HG02870 (cell line): ENCODE measurements around the gene PROM1.

Source experiments
- ATAC-seq: cut with Tn5 transposase; IDR thresholded peaks from one replicate; pipeline ENCODE4 v1.9.1; 2021; ENCODE audit warnings: mild to moderate bottlenecking, moderate library complexity; ENCODE audit not compliant: unreplicated experiment

The PROM1 gene

DNA sequence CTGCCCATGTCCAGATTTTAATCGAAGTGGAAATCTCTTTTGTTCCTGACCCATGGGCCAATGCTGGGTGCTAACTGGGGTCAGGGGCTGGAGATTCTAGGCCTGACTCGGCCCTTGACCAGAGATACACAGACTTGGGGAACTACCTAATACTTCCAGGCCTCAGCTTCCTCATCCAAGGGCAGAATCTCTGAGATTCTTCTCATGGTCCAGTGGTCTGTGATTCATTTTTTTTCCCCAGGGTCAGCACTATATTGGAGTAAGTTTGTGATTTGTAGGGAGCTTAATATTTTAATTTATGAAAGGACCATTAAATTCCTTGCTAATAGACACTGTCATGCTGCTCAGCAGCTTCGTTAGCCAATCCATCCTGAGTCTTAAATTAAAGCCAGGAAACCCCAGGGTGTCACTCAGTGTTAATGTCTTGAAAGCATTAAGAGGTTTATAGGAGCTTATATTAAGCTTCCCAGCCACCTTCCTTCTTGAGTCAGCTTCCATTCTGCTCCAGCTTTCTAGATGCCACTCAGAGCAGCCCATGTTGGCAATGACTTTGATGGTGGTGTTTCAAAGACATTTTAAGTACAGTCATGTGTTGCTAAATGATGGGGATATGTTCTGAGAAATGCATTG is 27.0 kb upstream of the PROM1 start:
- ATAC-seq = no peak

DNA sequence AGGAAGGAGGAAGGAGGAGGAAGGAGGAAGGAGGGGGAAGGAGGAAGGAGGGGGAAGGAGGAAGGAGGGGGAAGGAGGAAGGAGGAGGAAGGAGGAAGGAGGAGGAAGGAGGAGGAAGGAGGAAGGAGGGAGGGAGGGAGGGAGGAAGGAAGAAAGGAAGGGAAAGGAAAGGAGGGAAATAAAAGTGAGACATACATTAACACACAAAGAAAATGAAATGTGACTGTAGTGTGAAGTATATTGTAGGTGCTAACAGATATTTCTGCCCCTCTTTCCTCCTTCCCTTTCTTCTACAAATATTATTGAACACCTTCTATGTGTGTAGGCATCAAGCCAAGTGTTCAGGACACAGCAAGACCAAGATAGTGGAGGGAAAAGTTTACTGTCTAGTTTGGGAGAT is 26.4 kb upstream of the PROM1 start:
- ATAC-seq = no peak

DNA sequence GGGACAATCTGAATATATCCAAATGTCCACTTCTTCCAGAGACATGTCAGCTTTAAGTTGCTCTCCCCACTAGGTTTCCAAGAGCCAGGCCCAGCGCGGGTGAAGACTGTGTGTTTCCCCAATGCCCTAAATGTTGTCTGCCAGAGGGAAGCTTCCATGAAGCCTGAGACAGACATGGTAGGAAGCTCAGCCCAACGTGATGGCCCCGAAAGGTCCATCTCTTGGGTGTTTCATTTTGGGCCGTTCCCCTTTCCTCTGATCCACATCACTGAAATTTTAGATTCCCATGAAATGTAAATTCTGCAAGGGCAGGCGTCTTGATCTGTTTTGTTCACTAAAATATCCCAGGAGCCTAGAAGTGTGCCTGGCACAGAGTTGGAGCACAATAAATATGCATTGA is 25.4 kb upstream of the PROM1 start:
- ATAC-seq = no peak

DNA sequence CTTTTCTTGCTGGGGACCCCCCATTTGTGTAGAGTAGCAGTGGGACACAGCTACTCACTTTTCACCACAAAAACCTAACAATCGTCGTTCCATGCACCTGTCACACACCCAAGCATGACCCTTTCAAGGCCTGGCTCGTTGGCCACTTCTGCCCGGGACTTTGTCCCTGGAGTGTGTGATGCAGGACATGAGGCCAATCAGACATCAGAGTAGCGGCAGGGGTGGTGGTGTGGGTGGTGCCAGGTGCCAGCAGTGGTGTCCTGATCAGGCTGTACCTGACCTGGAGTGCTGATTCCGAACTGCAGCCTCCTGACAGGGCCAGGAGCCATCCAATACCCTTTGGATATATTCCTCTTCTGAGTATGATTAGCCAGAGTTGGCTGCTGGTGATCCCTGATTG is 23.1 kb upstream of the PROM1 start:
- ATAC-seq = no peak

DNA sequence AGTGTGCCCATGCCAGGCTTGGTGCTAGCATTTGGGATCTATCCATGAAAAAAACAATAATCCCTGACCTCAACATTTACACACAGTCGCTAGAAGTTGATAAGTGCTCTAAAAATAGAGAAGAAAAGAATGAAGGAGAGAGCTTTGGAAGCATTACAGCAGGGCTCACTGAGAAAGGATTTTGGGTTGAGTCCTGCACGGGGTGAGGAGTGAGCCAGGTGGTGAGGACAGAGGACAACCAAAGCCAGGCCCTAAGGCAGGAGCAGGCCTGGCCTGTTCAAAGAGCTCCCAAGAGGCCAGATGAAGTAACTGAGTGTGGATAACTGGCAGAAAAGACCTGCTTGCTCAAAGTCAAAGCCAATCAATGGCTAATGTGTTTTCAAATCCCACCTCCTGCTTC is 20.7 kb upstream of the PROM1 start:
- no peak for ATAC-seq

DNA sequence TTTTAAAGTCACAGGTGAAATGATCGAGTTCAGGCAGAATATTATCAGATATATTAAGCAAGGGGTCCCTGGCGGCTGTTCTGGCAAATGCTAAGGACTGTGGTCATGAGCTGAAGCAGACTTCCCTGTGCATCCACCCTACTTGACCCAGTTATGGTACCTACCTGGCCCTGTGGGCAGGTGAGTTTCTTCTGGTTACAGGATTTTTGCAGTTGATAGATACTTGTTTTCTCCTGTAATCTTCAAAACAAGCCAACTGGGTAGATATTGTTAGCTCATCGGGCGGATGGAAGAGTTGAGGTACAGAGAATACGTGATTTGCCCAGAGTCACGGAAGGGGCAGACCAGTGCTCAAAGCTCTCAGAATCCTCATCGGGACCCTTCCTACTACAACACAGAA is 18.5 kb upstream of the PROM1 start:
- ATAC-seq = no peak

DNA sequence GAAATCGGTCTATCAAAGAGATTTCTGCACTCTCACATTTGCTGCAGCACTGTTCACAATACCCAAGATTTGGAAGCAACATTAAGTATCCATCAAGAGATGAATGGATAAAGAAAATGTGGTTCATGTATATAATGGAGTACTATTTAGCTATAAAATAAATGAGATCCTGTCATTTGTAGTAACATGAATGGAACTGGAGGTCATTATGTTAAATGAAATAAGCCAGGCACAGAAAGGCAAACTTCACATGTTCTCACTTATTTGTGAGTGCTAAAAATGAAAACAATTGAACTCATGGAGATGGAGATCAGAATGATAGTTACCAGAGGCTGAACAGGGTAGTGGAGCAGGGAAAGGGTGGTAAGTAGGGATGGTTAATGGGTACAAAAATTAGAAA is 17.0 kb upstream of the PROM1 start:
- ATAC-seq = no peak

DNA sequence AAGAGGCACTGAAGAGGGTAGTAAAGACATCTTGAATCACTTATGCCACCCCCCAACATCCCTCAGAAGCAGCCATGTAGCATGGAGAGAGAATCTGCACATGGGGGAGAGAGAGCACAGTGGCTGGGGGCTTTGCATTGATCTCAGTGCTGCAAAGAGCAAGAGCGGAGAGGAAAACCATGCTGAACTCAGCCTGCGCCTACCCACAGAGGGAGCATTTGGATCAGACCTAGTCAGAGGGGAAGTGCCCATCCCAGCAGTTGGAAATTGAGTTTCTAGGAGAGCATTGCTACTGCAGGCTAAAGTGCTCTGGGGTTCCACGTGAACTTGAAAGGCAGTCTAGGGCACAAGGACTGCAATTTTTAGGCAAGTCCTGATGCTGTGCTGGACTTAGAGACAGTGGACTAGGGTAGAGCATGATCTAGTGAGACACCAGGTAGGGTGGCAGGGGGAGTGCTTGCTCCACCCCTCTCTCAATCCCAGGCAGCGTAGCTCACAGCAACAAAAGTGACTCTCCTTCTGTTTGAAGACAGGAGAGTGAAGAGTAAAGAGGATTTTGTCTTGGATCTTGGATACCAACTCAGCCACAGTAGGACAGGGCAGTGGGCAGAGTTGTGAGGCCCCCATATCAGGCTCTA is 9.0 kb upstream of the PROM1 start:
- no peak for ATAC-seq

DNA sequence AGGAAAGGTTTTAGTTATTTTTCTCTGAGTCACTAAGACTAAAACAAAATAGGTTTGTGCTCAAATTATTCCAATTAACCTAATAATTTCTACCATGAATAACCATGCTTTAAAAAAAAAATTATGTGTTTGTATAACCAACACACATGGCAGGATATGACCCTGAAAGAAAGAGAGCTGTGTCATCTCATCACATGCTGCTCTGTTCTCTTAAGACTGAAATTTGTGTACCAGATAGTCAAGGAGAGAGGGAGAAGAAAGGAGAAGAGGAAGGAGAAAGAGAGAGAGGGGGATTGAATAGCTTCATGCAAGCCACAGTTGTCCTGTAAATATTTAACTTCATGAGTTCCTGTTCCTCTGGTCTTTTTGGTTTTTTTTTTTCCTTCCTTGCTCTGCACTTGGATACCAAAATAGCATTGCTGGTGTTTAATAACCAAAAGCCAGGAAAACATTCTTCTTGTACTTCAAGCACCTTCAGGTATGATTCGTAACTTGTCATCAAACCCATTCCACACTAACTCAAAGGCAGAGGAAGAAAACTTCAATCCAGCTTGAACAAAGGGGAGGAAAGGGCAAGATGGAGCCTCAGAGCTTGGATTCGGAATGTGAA is 6.4 kb upstream of the PROM1 start:
- no peak for ATAC-seq

DNA sequence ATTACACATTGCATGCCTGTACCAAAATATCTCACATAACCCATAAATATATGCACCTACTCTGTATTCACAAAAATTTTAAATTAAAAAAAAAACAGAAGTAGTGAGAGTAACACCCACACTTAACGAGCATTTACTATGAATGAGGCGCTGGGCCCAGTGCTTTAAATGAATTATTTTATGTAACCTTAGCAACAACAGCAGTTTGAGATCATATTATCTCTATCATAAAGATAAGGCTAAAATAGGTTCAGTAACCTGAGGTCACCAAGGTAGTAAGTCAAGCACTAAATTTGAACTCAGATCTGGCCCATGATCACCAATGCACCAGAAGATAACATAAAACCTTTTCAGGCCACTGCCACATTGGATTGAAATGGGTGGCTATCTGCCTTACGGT is 5.3 kb upstream of the PROM1 start:
- no peak for ATAC-seq

DNA sequence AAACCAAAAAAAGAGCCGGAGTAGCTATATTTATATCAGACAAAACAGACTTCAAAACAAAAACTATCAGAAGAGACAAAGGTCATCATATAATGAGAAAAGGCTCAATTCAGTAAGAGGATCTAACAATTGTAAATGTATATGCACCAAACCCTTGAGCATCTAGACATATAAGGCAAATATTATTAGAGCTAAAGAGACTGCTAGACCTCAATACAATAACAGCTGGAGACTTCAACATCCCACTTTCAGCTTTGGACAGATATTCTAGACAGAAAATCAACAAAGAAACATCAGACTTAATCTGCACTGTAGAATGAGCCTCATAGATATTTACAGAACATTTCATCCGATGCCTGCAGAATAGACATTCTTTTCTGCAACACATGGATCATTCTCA is 4.8 kb upstream of the PROM1 start:
- no peak for ATAC-seq

DNA sequence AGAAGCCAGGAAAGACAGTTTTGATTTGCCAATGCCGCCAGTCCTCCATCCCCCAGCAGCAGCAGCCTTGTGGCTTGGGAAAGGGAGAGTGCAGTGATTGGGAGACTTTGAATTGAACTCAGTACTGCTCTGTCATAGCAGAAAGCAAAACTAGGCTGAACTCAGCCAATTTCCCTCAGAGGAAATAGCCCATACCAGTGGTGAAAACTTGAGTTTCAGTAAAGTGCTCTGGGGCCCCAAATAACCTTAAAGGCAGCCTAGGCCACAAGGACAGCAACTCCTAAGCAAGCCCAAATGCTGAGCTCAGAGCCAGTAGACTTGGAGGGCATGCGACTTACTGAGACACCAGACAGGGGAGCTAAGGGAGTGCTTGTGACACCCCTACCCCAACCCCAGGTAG is 2.0 kb upstream of the PROM1 start:
- peak; percentile 86 for ATAC-seq

DNA sequence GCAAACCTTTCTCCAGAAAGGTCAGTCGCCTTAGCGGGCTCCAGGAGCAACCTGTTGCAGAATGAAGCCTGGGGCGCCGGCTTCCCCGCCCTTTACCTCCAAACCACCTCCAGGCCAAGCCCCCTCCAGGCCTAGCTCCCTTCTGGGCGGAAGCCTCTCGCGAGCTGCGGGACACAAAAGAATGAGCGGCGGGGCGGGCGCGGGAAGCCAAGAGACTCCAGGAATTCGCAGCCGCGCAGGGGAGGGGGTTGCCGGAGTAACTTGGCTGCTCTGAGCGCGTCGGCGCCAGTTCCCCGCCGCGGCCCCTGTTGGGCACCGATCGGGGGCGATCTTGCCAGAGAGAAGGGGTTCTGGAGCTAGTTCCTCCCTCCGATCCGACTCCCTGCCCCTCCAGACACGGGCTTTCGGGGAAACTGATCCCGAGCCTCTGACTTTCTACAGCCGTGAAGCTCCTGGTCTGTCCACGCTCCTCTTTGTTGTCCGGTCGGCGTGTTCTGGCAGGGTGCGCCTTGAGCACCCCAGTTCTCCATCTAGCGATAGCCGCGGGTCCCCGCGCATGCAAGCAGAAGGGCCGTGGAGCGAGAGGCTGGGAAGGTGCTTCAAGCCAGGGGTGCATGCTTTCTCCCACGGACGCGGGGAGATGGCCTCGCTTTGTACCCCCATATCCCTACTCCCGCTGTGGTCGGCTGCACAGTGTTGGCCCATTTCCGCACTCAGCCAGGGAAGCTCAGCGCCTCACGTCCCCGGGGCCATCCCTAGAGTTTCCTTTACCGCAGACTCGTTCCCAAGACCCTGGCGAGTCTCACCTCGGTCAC is 1.2 kb downstream of the PROM1 start:
- ATAC-seq = no peak

DNA sequence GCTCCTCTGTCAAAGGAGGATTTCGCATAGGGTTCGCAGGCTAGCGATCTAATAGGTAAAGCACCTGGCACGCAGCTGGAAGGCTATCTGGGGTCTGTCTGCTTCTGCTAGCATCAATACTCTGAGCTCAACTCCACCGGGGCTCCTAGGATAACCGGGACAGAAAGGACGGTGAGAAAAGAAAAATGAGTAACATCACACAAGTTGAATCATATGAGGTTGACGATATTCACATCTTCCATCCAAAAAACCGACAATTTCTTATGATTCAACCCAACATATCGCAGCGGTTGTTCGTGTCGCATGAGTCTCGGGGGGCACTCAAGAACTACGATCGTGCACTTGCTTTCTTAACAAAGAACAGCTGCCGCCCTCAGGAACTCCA is 1.8 kb downstream of the PROM1 start:
- ATAC-seq = no peak

DNA sequence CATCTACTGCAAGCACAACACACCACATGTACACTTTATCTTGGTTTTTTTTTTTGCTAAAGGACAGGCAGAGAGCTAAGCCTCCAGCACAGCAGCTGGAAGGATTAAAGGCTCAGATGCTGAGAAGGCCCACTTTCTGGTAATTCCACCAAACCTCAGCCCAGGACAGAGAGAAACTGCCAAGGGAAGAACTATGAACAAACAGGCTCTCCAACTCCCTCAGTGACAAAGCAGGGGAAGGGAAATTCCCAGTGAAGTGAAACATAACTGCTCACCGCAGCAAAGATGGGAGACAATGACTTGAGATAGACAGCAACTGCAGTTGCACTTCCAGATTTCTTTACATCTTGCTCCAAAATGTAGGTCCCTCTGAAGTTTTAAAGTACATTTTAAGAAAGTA is 4.8 kb downstream of the PROM1 start:
- peak; percentile 92 for ATAC-seq

DNA sequence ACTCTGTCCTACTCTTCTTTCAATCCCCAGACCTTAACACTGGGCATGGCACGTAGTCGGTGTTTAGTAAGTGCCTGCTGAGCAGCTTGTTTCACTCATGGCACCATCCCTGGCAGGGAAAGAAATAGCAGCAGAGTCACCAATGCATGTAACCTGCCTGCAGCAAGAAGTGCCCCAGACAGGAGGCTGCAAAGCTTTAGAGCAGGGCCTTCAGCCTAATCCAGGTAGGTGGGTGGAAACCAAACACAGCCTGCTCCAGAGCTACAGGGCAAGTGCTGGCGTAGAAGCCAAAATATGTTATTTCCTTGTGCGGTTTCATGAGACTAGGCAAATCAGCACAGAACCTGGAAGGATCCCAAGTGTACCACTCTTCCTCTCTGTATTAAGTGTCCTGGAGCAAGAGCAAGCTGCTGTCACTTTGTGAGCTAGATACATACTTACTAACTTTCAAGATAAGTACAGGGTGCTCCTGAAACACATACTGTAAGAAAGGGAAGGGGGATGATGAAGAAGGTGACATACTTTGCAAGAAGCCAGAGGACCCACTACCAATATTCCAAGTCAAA is 5.5 kb downstream of the PROM1 start:
- no peak for ATAC-seq

DNA sequence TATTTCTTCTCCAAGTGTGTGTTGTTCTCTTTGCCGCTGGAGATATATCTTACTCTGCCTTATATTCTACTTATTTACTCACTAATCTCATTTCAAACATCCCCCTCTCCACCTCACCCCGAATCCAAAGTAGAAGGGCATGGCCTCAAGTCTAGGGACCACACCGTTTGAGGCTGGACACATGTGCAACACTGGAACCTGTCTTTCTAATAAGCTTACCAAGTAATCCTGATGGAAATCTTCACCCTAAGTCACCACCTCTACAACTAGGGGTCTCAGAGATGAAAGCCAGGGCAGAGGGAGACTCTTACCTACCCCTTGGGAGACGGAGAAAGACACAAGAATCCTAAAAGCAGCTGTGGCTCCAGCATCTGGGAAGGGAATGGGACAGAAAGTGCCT is 6.0 kb downstream of the PROM1 start:
- ATAC-seq = no peak

DNA sequence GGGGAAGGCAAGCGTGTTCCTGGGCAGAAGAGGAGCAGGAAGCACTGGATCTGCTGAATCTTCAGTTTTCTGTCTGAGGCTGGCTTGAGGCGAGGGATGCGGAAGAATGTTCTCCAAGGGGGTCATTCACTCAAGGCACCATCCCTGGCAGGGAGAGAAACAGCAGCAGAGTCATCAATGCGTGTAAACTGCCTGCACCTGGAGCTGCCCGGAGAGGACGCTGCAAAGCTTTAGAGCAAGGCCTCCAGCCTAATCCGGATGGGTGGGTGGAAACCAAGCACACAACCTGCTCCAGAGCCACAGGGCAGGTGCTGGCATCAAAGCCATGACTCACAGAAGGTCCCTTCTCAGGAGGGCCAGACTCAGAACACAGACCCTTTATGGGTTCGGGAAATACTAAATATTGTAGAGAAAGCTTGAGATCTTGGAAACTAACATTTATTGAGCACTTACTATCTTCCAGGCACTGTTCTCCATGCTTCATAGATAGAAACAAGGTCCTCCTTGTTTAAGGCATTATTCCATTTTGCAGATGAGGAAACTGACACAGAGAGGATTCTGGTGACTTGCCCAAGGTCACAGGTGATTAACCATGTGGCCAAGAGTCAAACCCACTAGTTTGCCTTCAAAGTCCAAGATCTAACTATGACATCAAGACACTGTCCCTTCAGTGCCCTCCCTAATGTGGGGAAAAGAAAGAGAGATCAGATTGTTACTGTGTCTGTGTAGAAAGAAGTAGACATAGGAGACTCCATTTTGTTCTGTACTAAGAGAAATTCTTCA is 7.7 kb downstream of the PROM1 start:
- ATAC-seq = no peak

DNA sequence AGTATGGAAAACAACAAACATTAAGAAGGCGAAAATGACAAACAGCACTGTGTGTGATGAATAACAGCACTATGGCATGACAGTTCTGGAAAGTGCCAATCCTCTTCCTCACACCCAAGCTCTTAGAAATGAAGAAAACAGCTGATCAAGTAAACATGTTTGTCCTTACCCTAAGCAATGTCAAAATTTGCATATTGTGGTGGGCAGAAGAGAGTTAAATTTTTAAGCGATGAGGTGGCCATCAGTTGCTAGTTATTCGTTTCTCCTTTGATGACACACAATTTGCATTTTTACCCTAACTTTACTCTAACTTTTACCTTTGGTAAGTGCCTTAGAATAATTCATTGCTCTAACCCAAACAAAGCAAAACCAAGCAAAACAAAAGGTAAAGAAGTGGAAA is 8.8 kb downstream of the PROM1 start:
- no peak for ATAC-seq

DNA sequence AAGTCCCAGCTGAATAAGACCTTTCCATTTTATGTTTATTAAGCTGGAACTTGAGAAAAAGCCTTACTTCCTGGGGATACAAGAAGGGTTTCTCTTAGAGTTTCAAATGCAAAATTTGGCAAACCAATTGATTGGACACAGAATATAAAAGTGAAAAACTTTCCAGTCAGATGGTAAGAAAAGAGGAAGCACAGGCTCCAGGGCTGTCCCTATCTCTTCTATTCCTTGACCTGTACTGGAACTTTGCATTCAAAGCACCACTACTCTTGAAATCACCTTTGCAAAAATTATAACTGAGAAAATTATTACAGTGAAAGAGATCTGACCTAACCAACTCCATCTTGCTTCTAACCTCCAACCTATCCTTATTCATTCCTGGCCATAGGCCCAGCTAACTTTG is 11.7 kb downstream of the PROM1 start:
- ATAC-seq = no peak

DNA sequence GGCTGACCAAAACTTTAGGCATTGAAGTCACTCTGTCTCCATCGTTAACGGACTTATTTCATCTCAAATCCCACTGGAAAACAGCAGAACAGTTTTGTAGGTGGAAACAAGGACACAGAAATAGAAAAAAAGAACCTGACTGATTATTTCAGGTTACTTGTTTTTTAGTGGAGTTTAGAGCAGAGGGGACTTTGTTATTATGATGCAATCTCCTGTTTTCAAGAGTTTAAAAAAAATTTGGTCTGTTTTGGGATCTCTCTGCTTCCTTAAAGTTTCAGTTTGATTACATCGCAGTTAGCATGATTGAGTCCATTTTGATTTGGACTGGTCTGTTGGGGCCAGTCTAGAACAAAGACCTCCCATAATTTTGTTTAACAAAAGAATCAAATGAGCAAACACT is 13.6 kb downstream of the PROM1 start:
- no peak for ATAC-seq
